ENCODE measurements around the gene RHPN2. TPM values are rescaled to one million over a fixed set of nuclear protein-coding genes. Genes with fewer than 3 reads are reported as not detected.

The RHPN2 gene
- total RNA-seq, 4 donors from 2014 or later = under 0.01 to 10.6 (median 5.1) TPM

GRCh38 chr19:33055718-33056117 is 9.0 kb downstream of the RHPN2 start:
- H3K9me3 ChIP-seq = no peaks in the 10 kb centered on the region
- no peak for TF ChIP-seq CTCF (IDR thresholded peaks at IDR 0.05)
- TF ChIP-seq POLR2A (IDR thresholded peaks at IDR 0.05) = no peak
- intact Hi-C loops (cut with DNase I; ENCODE audit: low total_unique reads) = no loop called here
- H3K4me3 ChIP-seq = no peak overlapping the region
- H3K27me3 ChIP-seq = no peaks in the 10 kb centered on the region
- H3K4me1 ChIP-seq = no peaks in the 10 kb centered on the region
- no peaks in the 10 kb centered on the region for H3K36me3 ChIP-seq
- H3K27ac ChIP-seq = no peak overlapping the region
- no peak for DNase-seq

- DNase-seq = no peak
- Histone ChIP-seq H3K36me3 (no peaks in the 10 kb centered on the region), H3K27me3 (no peaks in the 10 kb centered on the region), H3K4me1 (no peaks in the 10 kb centered on the region), H3K4me3 (no peak overlapping the region), H3K27ac (no peak overlapping the region), H3K9me3 (no peaks in the 10 kb centered on the region)
- TF ChIP-seq CTCF (IDR thresholded peaks at IDR 0.05) = no peak
- TF ChIP-seq POLR2A (IDR thresholded peaks at IDR 0.05) = no peak
- intact Hi-C loops (cut with DNase I; ENCODE audit: low total_unique reads) = no loop called here
Measured at GRCh38 chr19:33054623-33055022, 10.1 kb downstream of the RHPN2 start.

- H3K27ac ChIP-seq = peak overlapping the region; percentile 35 to 74
- peak; percentile 44 to 67 for DNase-seq
- TF ChIP-seq CTCF (IDR thresholded peaks at IDR 0.05) (no peak), POLR2A (IDR thresholded peaks at IDR 0.05) (no peak)
- no peaks in the 10 kb centered on the region for H3K36me3 ChIP-seq
- H3K27me3 ChIP-seq = no peaks in the 10 kb centered on the region
- intact Hi-C loops (cut with DNase I; ENCODE audit: low total_unique reads) = no loop called here
- H3K4me1 ChIP-seq = no peaks in the 10 kb centered on the region
- no peaks in the 10 kb centered on the region for H3K9me3 ChIP-seq
- no peak overlapping the region for H3K4me3 ChIP-seq
Measured at GRCh38 chr19:33052352-33052972, 12.2 kb downstream of the RHPN2 start.

GRCh38 chr19:33050110-33050509 is 14.6 kb downstream of the RHPN2 start:
- DNase-seq = no peak
- Histone ChIP-seq H3K4me3 (no peak overlapping the region), H3K4me1 (no peaks in the 10 kb centered on the region), H3K36me3 (no peaks in the 10 kb centered on the region), H3K27me3 (no peaks in the 10 kb centered on the region), H3K9me3 (no peaks in the 10 kb centered on the region), H3K27ac (no peak overlapping the region)
- TF ChIP-seq POLR2A (IDR thresholded peaks at IDR 0.05) (no peak), CTCF (IDR thresholded peaks at IDR 0.05) (no peak)
- intact Hi-C loops (cut with DNase I; ENCODE audit: low total_unique reads) = no loop called here

GRCh38 chr19:33048806-33049676 is 15.6 kb downstream of the RHPN2 start:
- intact Hi-C loops (cut with DNase I; ENCODE audit: low total_unique reads) = no loop called here
- H3K27ac ChIP-seq = no peak overlapping the region
- H3K36me3 ChIP-seq = no peaks in the 10 kb centered on the region
- H3K9me3 ChIP-seq = no peaks in the 10 kb centered on the region
- H3K27me3 ChIP-seq = no peaks in the 10 kb centered on the region
- TF ChIP-seq POLR2A (IDR thresholded peaks at IDR 0.05) = no peak
- TF ChIP-seq CTCF (IDR thresholded peaks at IDR 0.05) = no peak
- H3K4me1 ChIP-seq = no peaks in the 10 kb centered on the region
- DNase-seq = no peak
- H3K4me3 ChIP-seq = no peak overlapping the region

Measured in uterus (tissue), 4 donors.